Stimulated activated CD4-positive, alpha-beta T cell treated with anti-CD3 and anti-CD28 coated beads, Interleukin-2, amount 100 ng/mL, for 24 hours (primary cell): ENCODE results near the gene RAB3GAP1.
"Not testable (repeated sequence)": the region's sequence is repeated elsewhere in the genome, so short reads cannot be mapped to it uniquely, and the experiment has no call there.

Source experiments
- DNase-seq, 2 donors: peaks; one replicate each; pipeline ENCODE4 v3.0.0-alpha.2; 2020

Gene RAB3GAP1

DNA sequence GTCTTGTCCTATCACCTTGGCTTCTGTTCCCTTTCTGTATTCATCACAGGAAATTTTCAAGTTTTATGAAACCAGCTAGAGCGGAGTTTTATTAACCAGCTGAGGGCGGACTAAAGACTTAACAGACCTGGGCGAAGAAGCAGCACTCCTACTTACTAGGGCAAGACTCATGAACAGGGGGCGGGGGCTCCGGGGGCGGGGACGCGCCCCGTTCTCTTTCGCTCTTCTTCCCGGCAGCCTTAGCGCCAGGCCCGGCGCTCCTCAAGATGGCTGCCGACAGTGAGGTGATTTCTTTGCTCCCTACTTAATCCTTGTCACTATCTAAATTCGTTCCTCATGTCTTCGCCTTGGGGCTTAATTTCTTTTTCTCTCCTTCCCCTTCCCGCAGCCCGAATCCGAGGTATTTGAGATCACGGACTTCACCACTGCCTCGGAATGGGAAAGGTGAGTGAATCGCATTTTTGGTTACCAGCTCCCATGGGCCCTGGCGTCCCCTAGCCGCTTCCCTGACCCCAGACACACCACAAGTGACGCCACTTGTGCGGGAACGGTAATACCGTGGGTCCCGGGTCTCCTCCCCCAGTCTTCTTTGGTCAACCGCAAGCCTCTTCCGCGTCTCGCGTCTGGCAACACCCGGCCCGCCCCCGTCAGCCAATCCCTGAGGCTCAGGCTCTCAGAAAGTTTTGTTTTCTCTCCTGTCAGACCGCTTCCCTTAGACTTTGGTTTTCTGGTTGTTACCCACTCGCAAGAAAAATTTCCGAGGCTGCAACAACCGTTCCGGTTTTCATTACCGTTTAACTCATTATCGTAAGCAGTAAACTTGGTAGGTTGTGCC, at the start of gene RAB3GAP1:
Gene RAB3GAP1, plus strand, starts transcription at position 251 of the 835 bp plus-strand sequence. Its CDS starts 16 bp downstream, at position 267.
- peak; percentile 90 for DNase-seq

- DNase-seq: no peak
Measured at GRCh38 chr2:135002836-135003235, 49.3 kb upstream of the RAB3GAP1 start.

GRCh38 chr2:135004005-135004746, 47.9 kb upstream of the RAB3GAP1 start:
- peak; percentile 78 to 79 for DNase-seq

DNA sequence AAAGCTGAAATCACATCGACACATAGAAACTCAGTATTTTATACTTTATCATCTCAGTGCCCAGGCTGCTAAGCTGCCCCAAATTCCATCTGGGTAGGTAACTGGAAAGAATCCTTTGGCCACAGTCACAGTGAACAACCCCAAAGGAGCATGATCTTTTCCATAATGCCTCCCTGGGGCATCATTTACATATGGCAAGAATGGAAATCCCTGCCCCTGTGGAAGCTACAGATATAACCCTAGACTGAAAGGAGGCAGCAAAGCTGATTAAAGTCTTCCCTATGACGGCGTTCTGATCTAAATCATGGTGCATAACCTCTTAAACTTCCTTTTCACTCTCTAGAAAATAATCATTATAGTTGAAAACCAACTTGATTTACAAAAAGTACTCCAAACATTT, 46.3 kb upstream of the RAB3GAP1 start:
- no peak for DNase-seq

DNA sequence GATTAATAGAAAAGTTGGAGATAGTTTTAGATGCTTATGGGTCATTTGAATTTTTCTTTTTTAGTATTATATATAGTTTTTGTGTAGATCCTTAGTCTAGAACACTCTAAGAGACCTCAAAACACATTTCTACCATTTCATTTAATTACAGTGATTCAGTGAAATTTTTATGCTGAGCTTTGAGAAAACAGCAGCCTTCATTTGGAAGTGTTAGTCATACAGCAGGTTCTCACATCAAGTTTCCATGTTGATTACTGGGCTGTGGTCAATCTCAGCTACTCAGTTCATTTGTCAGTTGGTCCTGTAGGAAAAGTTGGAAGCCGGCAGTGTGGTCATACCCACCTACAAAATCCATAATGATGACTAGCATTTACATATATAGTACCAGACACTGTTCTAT, 42.8 kb upstream of the RAB3GAP1 start:
- DNase-seq: no peak

DNA sequence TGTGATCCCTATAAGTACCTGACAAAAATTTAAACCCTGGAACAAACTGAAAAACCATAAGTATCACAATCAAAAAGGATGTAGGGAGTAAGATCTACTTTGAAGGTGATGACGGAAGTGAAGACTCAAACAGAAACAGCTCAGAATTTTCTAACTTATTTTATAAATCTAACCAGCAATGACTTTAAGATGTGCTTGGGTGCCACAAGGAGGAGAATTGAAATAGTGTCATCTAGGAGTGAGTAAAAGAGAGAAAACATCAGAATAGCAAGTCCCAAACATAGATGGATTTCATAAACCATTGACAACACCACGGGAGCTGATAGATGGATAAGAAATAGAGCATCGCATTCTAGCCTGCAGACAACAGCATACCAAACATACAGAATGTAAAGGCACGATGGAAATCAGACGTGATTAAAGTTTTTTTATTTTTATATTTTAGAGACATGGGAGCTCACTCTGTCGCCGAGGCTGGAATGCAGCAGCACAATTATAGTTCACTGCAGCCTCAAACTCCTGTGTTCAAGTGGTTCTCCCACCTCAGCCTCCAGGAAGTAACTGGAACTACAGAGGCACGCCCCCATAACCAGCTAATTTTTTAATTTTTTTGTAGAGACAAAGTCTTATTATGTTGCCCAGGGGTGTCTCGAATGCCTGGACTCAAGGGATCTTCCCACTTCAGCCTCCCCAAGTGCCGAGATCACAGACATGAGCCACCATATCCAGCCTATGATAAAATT, 41.7 kb upstream of the RAB3GAP1 start:
- DNase-seq: no peak

DNA sequence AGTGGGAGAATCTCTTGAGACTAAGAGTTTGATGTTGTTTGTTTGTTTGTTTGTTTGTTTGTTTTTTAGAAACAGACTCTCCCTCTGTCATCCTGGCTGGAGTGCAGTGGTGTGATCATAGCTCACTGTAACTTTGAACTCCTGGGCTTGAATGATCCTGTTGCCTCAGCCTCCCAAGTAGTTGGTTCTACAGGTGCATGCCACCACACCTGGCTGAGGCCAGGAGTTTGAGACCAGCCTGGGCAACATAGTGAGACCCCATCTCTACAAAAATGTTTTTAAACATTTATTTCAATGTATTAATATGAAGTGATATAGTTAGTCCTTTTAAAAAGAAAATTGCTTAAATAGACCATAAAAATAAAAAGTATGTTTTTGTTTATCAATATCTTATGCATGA, 40.5 kb upstream of the RAB3GAP1 start:
- no peak for DNase-seq

DNA sequence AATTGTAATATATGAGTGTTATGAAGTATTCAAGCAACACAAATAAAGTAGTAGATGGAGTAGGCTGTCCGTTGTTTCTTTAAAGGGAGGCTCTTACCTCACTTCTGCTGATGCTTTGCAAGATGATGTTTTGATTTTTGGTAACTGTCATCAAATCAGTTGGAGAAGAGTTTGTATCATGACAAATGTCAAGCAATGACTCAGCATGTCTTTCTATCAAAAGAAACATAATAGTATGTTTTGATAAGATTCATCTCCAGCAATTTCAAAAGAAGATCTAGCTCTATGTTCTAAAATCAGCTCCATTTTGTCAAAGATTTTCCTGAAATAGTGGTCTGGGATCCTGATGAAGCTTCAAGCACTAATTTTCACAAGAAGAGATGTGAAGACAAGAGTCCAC, 30.5 kb upstream of the RAB3GAP1 start:
- DNase-seq: no peak

DNA sequence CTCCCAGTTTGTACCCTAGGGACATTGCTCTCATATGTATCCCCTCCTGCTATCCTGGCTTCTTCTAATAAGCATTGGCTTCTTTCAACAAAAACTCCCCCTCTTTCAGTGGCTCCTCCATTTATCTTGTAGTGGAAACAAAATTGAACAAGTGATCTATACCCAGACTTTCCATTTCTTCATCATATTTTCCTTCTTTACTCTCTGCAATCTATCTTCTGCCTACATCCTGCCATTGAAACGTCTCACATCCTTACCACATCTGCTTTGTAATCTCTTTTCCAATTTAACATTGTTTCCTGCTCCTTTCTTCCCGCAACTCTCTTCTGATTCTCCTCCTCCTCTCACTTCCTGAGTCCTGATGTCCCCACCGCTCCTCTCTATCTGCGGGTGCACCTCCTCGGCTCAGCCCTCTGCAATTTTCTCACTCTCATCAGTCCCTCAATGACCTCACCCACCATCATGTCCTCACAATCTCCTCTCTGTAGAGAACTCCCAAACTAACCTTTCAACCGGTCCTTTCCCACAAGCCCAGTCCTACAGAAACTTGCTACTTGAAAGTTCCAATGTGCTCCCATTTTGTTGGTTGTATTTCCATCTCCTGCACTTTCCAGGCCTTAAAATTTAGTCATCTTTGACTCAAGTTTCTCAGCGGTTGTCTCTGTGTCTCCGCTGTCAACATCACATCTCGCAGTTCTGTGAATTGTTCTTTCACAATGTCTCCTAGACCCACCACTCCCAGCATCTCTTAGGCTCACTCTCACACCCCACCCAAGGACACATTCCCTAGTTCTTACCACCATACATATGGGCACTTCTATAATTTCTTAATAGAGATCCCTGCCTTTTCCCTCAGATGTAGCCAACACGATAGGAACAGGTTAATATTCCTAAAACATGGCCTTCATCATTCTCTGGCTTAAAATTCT, 28.9 kb upstream of the RAB3GAP1 start:
- DNase-seq: no peak

- DNase-seq: no peak
Measured at GRCh38 chr2:135023886-135024485, 28.1 kb upstream of the RAB3GAP1 start.

GRCh38 chr2:135029481-135030134, 22.5 kb upstream of the RAB3GAP1 start:
- DNase-seq: no peak

DNA sequence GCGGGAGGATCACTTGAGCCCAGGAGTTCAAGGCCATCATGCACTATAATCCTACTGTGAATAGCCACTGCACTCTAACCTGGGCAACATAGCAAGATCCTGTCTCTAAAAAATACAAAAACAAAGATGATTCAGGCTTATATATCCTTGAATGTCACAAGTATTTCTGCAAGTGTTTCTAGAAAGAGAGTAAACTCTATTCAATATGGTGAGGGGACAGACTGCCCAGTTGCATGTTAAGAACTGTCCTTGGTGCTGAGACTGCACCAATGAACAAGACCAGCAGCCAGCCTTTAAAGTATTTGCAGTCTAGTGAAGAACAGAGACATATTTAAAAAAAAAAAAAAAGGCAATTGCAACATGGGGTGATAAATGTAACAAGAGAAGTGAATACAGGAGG, 21.3 kb upstream of the RAB3GAP1 start:
- no peak for DNase-seq

- not testable (repeated sequence) for DNase-seq
Measured at GRCh38 chr2:135033216-135033615, 18.9 kb upstream of the RAB3GAP1 start.

- DNase-seq: no peak
Measured at GRCh38 chr2:135037831-135038230, 14.3 kb upstream of the RAB3GAP1 start.

- DNase-seq: peak; percentile 40 to 53
Measured at GRCh38 chr2:135043345-135043744, 8.7 kb upstream of the RAB3GAP1 start.

DNA sequence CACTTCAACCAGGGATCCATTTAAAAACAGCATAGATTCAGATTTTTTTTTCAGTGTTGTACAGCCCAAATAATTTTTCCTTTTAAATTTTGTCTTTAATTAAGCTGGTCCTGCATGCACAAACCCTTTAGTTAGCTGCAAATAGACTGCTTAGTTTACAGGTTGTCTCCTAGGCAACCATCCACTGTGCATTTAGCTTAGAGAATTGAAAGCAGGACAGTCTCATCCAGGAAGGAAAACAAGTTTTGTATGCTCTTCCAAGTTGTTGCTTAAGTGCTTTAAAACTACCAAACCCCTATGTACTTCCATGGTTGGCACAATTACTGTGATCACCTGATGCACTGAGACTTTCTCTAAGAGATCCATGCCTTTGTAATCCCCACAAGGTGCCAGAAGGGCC, 4.8 kb upstream of the RAB3GAP1 start, which contains the start of gene MAP3K19:
Gene MAP3K19, minus strand, starts transcription at position 148 of the 400 bp plus-strand sequence. CDS start 22,800 bp downstream, outside the sequence.
- DNase-seq: no peak

DNA sequence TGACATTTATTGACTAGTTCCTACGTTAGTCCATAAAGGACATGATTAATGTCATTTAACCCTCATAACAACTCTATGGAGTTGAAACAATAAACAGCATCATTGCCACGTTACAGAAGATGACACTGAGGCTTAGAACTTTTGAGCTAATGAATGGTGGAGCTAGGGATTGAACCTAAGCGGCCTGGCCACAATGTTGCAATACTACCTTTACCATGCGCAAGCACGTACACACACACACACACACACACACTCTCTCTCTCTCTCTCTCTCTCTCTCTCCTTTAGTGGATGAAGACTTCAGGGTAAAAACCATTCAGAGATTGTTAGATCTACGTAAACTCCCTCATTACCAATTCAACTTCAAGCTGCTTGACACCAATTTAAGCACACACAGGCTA, 4.0 kb upstream of the RAB3GAP1 start:
- DNase-seq: no peak

- DNase-seq: no peak
Measured at GRCh38 chr2:135050132-135050531, 2.0 kb upstream of the RAB3GAP1 start.

DNA sequence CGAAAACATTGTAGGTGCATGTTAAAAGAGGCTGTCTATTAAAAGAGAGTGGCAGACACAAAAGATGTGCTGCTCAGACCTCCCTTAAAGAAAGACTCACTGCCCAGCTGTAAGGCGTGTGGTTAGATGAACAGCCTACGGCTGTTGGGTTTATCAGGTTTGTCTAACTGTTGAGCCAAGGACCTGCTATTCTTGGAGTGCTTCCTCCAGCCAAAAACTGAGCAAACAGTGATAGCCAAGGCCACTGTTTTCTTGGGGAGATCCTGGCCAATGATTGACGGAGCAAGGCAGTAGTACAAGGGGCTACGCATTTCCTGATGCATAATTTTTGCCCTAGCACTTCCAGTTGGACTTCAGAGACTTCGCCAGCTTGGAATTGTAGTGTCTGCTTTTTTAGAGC, 1.4 kb upstream of the RAB3GAP1 start:
- no peak for DNase-seq

GRCh38 chr2:135052997-135053474, 944 bp downstream of the RAB3GAP1 start:
- peak; percentile 24 to 40 for DNase-seq
